ENCODE data around the gene PARD3B. TPM values are rescaled to one million over a fixed set of nuclear protein-coding genes. Genes with fewer than 3 reads are reported as not detected.

The PARD3B gene
- total and polyA plus RNA-seq, 2 donors from 2014 or later, result 5.3 to 29.6 TPM

DNA sequence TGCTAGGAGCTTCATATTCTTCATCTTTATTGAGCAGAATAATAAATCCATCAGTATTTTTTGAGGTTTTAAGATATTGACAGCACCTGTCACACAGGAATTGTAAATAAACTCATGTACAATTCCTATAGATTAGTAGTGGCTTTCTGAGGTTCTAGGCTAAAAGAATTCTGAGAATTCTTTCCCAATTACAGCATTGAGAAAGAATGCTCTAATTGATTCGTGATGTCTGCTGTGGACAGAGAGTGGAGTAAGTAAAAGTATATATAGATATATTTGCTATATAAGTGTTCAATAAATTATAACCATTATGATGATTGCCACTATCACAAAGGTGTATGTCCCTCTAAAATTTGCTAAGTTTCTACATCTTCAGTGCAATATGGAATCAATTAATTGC, 950.5 kb downstream of the PARD3B start:
- Histone ChIP-seq H3K27me3 (ENCODE audit: control insufficient read depth, insufficient read depth, low read length) (no peaks in the 10 kb centered on the region), H3K4me3 (ENCODE audit: low read length in 3 of 3) (no peak overlapping the region), H3K9ac (ENCODE audit: low read length in 3 of 3) (no peak overlapping the region), H3K4me1 (ENCODE audit: control insufficient read depth in 2 of 3, insufficient read depth in 2 of 3, low read depth in 1 of 3, low read length in 3 of 3) (no peaks in the 10 kb centered on the region), H3K27ac (ENCODE audit: low read depth in 2 of 2, low read length in 2 of 2) (no peak overlapping the region), H3K9me3 (ENCODE audit: control insufficient read depth in 2 of 3, insufficient read depth in 1 of 3, low read length in 3 of 3) (no peaks in the 10 kb centered on the region), H3K36me3 (ENCODE audit: control insufficient read depth in 2 of 3, insufficient read depth in 3 of 3, low read length in 3 of 3) (peaks cover 0 to 4% (median 0%) of the 10 kb centered on the region in 3 donors)
- TF ChIP-seq, protein P1, sequence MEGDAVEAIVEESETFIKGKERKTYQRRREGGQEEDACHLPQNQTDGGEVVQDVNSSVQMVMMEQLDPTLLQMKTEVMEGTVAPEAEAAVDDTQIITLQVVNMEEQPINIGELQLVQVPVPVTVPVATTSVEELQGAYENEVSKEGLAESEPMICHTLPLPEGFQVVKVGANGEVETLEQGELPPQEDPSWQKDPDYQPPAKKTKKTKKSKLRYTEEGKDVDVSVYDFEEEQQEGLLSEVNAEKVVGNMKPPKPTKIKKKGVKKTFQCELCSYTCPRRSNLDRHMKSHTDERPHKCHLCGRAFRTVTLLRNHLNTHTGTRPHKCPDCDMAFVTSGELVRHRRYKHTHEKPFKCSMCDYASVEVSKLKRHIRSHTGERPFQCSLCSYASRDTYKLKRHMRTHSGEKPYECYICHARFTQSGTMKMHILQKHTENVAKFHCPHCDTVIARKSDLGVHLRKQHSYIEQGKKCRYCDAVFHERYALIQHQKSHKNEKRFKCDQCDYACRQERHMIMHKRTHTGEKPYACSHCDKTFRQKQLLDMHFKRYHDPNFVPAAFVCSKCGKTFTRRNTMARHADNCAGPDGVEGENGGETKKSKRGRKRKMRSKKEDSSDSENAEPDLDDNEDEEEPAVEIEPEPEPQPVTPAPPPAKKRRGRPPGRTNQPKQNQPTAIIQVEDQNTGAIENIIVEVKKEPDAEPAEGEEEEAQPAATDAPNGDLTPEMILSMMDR (IDR thresholded peaks at IDR 0.05; ENCODE audit: borderline replicate concordance, extremely low read depth, insufficient read depth), result no peak
- DNase-seq (no peak), FAIRE-seq (no peak)
- intact Hi-C loops (cut with DNase I), result no loop called here

DNA sequence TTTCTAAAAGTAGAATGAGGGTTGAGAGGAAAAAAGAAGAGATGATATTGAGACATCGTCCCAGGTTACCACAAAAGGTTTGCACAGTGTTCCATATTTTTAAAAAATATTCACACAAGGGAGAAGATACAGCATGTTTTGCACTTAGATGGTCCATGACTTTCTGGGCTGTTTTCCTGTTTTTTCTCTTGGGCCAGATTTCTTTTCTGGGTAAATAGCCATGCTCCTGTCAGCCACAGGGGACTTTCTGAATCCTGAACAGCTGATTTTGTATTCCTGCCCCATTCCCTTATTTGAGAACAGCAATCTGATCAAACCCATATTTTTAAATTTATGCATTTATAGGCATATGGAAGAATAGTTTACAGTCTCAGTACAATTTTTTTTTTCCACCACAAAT, 951.1 kb downstream of the PARD3B start:
- no peak for FAIRE-seq
- intact Hi-C loops (cut with DNase I), result no loop called here

DNA sequence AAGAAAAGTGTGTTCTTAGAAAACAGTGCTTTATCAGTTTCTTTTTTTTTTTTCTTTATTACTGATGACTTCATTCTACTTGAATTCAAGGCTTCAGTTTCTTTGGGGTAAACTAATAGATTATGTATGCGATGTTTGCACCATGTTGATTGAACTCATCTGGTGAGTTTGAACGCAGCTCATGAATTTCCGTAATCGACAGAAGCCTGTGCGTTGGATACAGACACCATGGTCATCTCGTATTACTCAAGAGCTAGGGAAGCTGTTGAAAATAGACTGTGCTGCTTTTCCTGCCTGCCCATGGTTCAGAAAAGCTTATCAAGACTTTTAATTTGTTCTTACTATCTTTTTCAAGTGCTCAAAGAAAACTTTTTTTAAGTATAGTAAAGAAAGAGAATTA, 951.5 kb downstream of the PARD3B start:
- Histone ChIP-seq H3K4me3 (ENCODE audit: low read length in 3 of 3) (no peak overlapping the region), H3K9ac (ENCODE audit: low read length in 3 of 3) (no peak overlapping the region), H3K27me3 (ENCODE audit: control insufficient read depth, insufficient read depth, low read length) (no peaks in the 10 kb centered on the region), H3K27ac (ENCODE audit: low read depth in 2 of 2, low read length in 2 of 2) (no peak overlapping the region), H3K9me3 (ENCODE audit: control insufficient read depth in 2 of 3, insufficient read depth in 1 of 3, low read length in 3 of 3) (no peaks in the 10 kb centered on the region), H3K36me3 (ENCODE audit: control insufficient read depth in 2 of 3, insufficient read depth in 3 of 3, low read length in 3 of 3) (peaks cover 0 to 4% (median 0%) of the 10 kb centered on the region in 3 donors), H3K4me1 (ENCODE audit: control insufficient read depth in 2 of 3, insufficient read depth in 2 of 3, low read depth in 1 of 3, low read length in 3 of 3) (no peaks in the 10 kb centered on the region)
- no peak for FAIRE-seq
- intact Hi-C loops (cut with DNase I), result no loop called here
- TF ChIP-seq, protein P1 (IDR thresholded peaks at IDR 0.05; ENCODE audit: borderline replicate concordance, extremely low read depth, insufficient read depth), result no peak
- DNase-seq, result peak in 1 of 5 donors; percentile 31

More for the DNA sequence above, 951.1 kb downstream of the PARD3B start:
- no peaks in the 10 kb centered on the region for H3K4me1 ChIP-seq (ENCODE audit: control insufficient read depth in 2 of 3, insufficient read depth in 2 of 3, low read depth in 1 of 3, low read length in 3 of 3)
- H3K27ac ChIP-seq (ENCODE audit: low read depth in 2 of 2, low read length in 2 of 2), result no peak overlapping the region
- no peak overlapping the region for H3K9ac ChIP-seq (ENCODE audit: low read length in 3 of 3)
- H3K9me3 ChIP-seq (ENCODE audit: control insufficient read depth in 2 of 3, insufficient read depth in 1 of 3, low read length in 3 of 3), result no peaks in the 10 kb centered on the region
- no peak for DNase-seq
- H3K36me3 ChIP-seq (ENCODE audit: control insufficient read depth in 2 of 3, insufficient read depth in 3 of 3, low read length in 3 of 3), result peaks cover 0 to 4% (median 0%) of the 10 kb centered on the region in 3 donors
- no peak overlapping the region for H3K4me3 ChIP-seq (ENCODE audit: low read length in 3 of 3)
- TF ChIP-seq, protein P1 (IDR thresholded peaks at IDR 0.05; ENCODE audit: borderline replicate concordance, extremely low read depth, insufficient read depth), result no peak
- H3K27me3 ChIP-seq (ENCODE audit: control insufficient read depth, insufficient read depth, low read length), result no peaks in the 10 kb centered on the region

DNA sequence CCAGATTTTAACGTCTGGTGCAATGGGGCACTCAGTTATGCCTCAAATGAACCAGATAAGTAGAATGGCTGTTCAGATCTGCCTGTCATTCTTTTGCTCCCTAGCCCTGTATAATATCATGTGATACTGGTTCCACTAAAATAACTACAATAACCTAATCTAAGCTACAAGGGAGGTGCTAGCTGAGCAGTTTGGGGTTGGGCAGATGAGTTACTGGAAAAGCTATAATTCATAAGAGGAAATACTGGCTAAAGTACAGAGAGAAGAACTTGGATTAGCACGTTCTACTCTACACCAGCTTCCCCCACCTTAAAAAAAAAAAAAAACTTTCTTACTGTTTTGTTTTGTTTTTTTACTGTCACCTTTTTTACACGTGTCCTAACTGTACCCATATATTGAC, 953.7 kb downstream of the PARD3B start:
- DNase-seq (no peak), FAIRE-seq (no peak)
- Histone ChIP-seq H3K27ac (ENCODE audit: low read depth in 2 of 2, low read length in 2 of 2) (no peak overlapping the region), H3K36me3 (ENCODE audit: control insufficient read depth in 2 of 3, insufficient read depth in 3 of 3, low read length in 3 of 3) (peaks cover 0 to 4% (median 0%) of the 10 kb centered on the region in 3 donors), H3K4me1 (ENCODE audit: control insufficient read depth in 2 of 3, insufficient read depth in 2 of 3, low read depth in 1 of 3, low read length in 3 of 3) (no peaks in the 10 kb centered on the region), H3K9me3 (ENCODE audit: control insufficient read depth in 2 of 3, insufficient read depth in 1 of 3, low read length in 3 of 3) (no peaks in the 10 kb centered on the region), H3K27me3 (ENCODE audit: control insufficient read depth, insufficient read depth, low read length) (no peaks in the 10 kb centered on the region), H3K9ac (ENCODE audit: low read length in 3 of 3) (no peak overlapping the region), H3K4me3 (ENCODE audit: low read length in 3 of 3) (no peak overlapping the region)
- TF ChIP-seq, protein P1 (IDR thresholded peaks at IDR 0.05; ENCODE audit: borderline replicate concordance, extremely low read depth, insufficient read depth), result no peak
- intact Hi-C loops (cut with DNase I), result no loop called here
